Activated CD4-positive, alpha-beta T cell treated with anti-CD3 and anti-CD28 coated beads, Interleukin-2, amount 50 U/mL, for 48 hours (primary cell): ENCODE measurements around the gene GPR107.

Source experiments
- DNase-seq, 2 experiments: peaks; one replicate each; pipeline ENCODE4 v3.0.0-alpha.2; 2020

GPR107 gene

GRCh38 chr9:130028493-130029222 is 25.0 kb upstream of the GPR107 start:
- no peak for DNase-seq

- peak; percentile 57 to 71 for DNase-seq
Measured at GRCh38 chr9:130029223-130029973, 24.3 kb upstream of the GPR107 start.

DNA sequence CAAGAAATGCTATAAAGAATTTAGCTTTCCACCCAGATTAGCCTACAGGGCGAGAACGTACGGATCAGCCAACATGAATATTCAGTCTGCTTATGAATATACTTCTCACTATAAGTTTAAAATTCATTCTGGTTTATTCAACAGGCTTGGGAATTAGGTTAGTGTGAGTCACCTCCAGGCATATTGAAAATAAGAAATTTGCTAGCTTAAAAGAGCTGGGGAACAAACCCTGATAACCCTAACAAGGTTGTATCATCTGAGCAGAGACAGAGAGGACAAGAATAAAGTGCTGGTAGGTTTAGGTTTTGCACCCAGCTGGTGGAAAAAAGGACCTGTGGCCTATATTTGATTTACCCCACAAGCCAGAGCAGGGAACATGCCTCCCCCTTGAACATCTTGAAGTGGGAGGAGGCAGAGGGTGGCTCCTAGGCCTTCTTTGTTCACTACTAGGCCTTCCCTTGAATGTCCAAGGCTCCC is 23.0 kb upstream of the GPR107 start:
- no peak for DNase-seq

- no peak for DNase-seq
Measured at GRCh38 chr9:130034570-130034969, 19.1 kb upstream of the GPR107 start.

- DNase-seq: no peak
Measured at GRCh38 chr9:130036099-130036498, 17.6 kb upstream of the GPR107 start.

- peak in 1 of 2 experiments; percentile 43 for DNase-seq
Measured at GRCh38 chr9:130039528-130040147, 14.1 kb upstream of the GPR107 start.

GRCh38 chr9:130040984-130041647 is 12.6 kb upstream of the GPR107 start:
- peak in 1 of 2 experiments; percentile 45 for DNase-seq

GRCh38 chr9:130041648-130042405 is 11.9 kb upstream of the GPR107 start:
- DNase-seq: peak in 1 of 2 experiments; percentile 27

- DNase-seq: peak in 1 of 2 experiments; percentile 38
Measured at GRCh38 chr9:130042406-130042884, 11.3 kb upstream of the GPR107 start.

GRCh38 chr9:130042885-130043653 is 10.6 kb upstream of the GPR107 start, which contains the start of gene FNBP1:
FNBP1 (minus strand) TSS chr9:130043189; CDS start chr9:130042975, 214 bp downstream.
- DNase-seq: peak; percentile 80

DNA sequence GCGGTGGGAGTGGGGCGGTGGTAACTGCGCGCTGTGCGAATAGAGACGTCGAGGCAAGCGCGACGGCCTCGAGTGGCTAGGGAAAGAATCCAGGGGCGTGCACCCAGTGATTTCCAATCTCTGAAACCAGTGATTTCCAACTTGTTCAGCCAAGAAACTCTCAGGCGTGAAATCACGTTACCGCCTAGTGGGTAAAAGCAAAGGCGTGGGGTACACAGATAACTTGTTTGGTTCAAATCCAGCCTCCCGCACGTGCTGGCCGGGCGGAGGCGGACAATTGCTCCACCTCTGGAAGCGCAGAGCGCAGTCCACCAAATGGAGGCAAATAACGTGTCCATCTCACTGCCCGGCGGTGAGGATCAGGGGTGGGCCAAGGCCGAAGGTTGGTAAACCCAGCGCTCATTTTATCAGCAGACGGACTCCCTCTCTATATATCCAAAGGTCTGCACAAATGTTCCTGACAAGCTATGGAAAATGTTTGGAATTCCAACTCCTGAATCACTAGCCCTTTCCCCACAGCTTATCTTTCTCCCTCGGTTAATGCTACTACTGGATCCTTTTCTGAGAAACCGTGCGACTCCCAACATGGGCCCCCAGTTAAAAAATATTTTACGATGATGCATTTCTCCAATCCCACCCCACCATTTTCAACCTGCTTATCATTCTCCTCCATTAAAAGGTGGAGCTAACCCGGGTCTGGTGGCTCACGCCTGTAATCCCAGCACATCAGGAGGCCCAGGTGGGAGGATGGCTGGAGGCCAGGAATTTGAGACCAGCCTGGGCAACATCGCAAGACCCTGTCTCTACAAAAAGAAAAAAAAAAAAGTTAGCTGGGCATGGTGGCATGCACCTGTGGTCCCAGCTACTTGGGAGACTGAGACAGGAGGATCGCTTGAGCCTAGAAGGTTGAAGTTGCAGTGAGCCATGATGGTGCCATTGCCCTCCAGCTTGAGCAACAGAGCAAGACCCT is 9.8 kb upstream of the GPR107 start:
- no peak for DNase-seq

DNA sequence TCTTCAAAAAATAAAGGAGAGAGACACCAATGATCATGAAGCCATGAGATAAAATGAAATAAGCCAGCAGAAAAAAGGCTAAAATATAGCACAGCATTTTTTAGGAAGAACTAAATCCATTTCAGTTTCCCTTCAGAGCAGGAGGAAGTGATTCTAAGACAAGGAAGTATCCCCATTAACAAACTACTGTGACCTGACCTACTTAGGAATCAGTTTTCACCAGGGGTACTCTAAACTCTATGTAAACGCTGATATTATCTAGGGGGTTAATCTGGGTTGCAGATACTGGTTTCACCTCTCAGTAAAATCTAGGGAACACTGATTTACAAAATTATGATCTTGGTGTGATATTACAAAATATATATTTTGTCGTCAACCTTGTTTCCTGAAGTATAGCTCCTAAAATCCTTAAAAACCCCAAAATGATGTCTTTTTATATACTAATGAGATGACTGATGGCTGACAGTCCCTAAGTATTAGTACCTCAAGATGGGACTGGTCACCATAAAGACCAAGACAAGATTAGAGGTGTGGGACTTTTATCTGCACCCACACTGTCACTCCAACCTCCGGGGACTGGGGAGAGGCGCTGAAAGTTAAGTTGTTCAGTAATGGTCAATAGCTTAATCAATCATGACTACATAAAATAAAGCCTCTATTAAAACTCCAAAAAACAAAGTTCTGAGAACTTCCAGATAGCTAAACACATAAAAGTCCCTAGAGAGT is 7.8 kb upstream of the GPR107 start:
- no peak for DNase-seq

DNA sequence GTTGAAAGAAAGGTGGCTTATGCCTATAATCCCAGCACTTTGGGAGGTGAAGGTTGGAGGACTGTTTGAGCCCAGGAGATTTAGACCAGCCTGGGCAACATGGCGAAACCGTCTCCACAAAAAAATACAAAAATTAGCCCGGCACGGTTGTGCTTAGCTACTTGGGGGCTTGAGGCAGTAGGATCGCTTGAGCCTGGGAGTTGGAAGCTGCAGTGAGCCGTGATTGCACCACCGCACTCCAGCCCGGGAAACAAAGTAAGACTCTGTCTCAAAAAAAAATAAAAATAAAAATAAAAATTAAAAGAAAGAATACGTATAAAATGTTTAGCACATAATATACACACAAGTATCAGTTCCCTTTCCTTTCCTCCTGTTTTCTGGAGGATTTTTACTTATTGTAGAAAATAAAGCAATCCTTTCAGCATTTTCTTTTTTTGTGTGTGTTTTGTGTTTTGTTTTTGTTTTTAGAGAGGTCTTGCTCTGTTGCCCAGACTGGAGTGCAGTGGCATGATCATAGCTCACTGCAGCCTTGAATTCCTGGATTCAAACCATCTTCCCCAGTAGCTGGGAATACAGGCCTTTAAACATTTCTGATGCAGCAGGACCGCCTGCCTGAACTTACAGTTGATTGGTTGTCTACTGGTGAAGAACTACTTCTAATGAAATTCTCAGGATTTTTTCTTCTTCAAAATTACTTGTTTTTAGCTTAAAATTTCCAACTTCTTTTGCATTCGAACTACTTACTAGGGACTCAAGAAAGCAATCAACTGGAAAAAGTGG is 4.1 kb upstream of the GPR107 start:
- no peak for DNase-seq

- DNase-seq: no peak
Measured at GRCh38 chr9:130050462-130050861, 3.2 kb upstream of the GPR107 start.

DNA sequence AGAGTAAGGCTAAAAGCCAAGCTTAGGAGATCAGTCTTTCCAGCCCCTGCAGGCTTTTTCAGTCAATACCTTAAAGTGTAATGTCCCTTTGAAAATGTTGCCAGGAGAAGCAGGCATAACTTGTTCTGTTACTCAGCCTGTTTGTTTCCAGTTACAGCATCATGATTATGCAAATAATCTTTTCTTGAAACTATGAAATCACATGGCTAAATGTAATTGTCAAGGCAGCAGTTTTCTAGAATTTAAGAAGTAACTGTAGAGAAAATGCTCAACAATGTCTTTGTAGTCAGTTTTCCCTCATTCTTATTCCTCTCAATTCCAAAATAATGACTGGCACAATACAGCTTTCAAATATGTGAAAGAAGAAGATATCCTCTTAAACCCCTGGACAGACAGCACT is 1.9 kb upstream of the GPR107 start:
- no peak for DNase-seq

DNA sequence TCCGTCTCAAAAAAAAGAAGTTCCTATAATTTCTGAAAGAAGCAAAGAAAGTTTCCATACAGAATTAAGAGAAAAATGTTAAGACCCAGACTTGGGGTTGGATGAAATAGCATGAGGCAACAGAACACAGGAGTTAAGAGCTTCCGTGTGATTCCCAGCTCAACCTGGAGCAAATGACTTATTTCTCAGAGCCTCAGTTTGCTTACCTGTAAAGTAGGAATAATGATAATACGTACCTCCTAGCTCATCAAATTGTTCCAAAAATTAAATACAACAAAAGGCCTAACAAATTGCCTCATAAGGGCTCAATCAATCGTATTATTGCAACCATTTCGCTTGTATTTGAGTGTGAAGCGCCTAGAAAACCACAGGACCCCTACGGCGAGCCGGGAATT is 600 bp upstream of the GPR107 start:
- DNase-seq: no peak

- no peak for DNase-seq
Measured at GRCh38 chr9:130054325-130054786, 650 bp downstream of the GPR107 start.

DNA sequence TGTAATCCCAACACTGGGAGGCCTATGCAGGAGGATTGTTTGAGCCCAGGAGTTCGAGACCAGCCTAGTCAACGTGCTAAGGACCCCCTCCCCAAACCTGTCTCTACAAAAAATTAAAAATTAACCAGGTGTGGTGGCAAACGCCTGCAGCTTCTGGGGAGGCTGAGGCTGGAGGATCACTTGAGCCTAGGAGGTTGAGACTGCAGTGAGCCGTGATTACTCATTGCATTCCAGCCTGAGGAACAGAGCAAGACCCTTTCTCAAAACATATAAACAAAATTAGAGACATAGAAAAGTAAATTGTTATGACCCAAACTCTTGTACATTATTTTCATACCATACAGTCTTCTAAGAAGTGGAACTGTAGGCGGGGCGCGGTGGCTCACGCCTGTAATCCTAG is 1.1 kb downstream of the GPR107 start:
- DNase-seq: no peak
